22Rv1 (cell line): ENCODE data around the gene XRCC4.

Experiments
- CTCF ChIP-seq: fragments of 450-650 bp; IDR thresholded peaks from 2 replicates; pipeline ENCODE4 v1.5.1; 2017; ENCODE audit warnings: mild to moderate bottlenecking
- ZFX ChIP-seq: fragments of 450-650 bp; IDR thresholded peaks from 2 replicates; pipeline ENCODE4 v1.6.1; 2017; ENCODE audit warnings: antibody characterized with exemption, borderline replicate concordance

DNA sequence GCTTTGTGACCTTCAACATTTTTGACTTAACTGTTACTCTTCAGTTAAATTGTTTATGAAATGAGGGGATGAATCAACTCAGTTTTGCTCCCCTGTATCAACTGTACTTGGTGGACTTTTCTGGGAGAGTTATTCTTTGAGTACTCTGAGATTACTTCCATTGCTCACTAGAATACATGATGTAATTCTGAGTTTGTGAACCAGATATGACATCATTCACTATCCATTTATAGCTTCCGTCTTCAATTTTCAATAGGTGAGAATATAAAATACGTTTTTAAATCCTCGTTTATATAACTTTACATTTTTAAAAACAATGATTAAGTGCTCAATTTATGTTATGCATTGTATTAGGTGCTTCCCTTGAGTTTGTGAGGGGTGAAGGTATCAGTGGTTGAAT is 71.0 kb downstream of the XRCC4 start:
- TF ChIP-seq CTCF = no peak
- TF ChIP-seq ZFX = no peak
